Measurements from ENCODE around the gene SLC7A10.

DNA sequence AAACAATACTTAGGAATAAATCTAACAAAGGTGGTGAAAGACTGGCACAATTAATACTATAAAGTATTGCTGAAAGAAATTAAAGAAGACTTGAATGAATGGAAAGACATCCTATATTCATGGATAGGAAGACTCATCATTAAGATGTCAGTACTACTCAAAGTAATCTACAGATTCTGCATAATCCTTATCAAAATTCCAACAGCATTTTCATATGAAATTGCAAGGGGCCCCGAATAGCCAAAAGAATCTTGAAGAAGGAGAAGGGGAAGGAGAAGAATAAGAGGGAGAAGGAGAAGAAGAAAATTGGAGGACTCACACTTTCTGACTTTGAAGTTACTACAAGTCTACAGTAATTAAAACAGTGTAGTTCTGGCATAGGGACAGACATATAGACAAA, 57.1 kb downstream of the SLC7A10 start:
- no peak for TF ChIP-seq CTCF (IDR thresholded peaks at IDR 0.05)
- no peak for TF ChIP-seq TEAD4 (IDR thresholded peaks at IDR 0.05; ENCODE audit: borderline replicate concordance, insufficient read depth)
- no peak for TF ChIP-seq RXRA (IDR thresholded peaks at IDR 0.05; ENCODE audit: borderline replicate concordance, low read depth)
- TF ChIP-seq, protein P1, sequence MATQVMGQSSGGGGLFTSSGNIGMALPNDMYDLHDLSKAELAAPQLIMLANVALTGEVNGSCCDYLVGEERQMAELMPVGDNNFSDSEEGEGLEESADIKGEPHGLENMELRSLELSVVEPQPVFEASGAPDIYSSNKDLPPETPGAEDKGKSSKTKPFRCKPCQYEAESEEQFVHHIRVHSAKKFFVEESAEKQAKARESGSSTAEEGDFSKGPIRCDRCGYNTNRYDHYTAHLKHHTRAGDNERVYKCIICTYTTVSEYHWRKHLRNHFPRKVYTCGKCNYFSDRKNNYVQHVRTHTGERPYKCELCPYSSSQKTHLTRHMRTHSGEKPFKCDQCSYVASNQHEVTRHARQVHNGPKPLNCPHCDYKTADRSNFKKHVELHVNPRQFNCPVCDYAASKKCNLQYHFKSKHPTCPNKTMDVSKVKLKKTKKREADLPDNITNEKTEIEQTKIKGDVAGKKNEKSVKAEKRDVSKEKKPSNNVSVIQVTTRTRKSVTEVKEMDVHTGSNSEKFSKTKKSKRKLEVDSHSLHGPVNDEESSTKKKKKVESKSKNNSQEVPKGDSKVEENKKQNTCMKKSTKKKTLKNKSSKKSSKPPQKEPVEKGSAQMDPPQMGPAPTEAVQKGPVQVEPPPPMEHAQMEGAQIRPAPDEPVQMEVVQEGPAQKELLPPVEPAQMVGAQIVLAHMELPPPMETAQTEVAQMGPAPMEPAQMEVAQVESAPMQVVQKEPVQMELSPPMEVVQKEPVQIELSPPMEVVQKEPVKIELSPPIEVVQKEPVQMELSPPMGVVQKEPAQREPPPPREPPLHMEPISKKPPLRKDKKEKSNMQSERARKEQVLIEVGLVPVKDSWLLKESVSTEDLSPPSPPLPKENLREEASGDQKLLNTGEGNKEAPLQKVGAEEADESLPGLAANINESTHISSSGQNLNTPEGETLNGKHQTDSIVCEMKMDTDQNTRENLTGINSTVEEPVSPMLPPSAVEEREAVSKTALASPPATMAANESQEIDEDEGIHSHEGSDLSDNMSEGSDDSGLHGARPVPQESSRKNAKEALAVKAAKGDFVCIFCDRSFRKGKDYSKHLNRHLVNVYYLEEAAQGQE (IDR thresholded peaks at IDR 0.05; ENCODE audit: low read depth, low read length), result no peak
- TF ChIP-seq RFX5 (IDR thresholded peaks at IDR 0.05; ENCODE audit: low read length), result no peak
- no peak for TF ChIP-seq TAF1 (IDR thresholded peaks at IDR 0.05; ENCODE audit: borderline replicate concordance, low read depth, low read length)
- no peak for TF ChIP-seq EP300 (IDR thresholded peaks at IDR 0.05; ENCODE audit: borderline replicate concordance in 1 of 2, low read depth in 1 of 2, low read length in 1 of 2)
- no peak for TF ChIP-seq GATA2 (CRISPR knock-in tag; IDR thresholded peaks at IDR 0.05)
- no peak for TF ChIP-seq POLR2AphosphoS5 (IDR thresholded peaks at IDR 0.05; ENCODE audit: low read depth, low read length)

Data from SK-N-SH (cell line).